Stimulated activated CD4-positive, alpha-beta T cell treated with anti-CD3 and anti-CD28 coated beads, Interleukin-4, amount 100 ng/mL, for 4 hours (primary cell): ENCODE data around the gene LTBP1.
"Not testable (repeated sequence)": the region's sequence is repeated elsewhere in the genome, so short reads cannot be mapped to it uniquely, and the experiment has no call there.

Experiments
- DNase-seq, 2 experiments: peaks; one replicate each; pipeline ENCODE4 v3.0.0-alpha.2; 2020

LTBP1 gene

GRCh38 chr2:33158482-33159003, 211.8 kb downstream of the LTBP1 start:
- DNase-seq: no peak

GRCh38 chr2:33160191-33160590, 213.4 kb downstream of the LTBP1 start:
- no peak for DNase-seq

- DNase-seq: no peak
Measured at GRCh38 chr2:33166287-33166881, 219.6 kb downstream of the LTBP1 start.

GRCh38 chr2:33167622-33168245, 221.0 kb downstream of the LTBP1 start:
- no peak for DNase-seq

GRCh38 chr2:33168425-33168824, 221.7 kb downstream of the LTBP1 start:
- DNase-seq: no peak

GRCh38 chr2:33168922-33169321, 222.2 kb downstream of the LTBP1 start:
- no peak for DNase-seq

GRCh38 chr2:33170251-33170650, 223.5 kb downstream of the LTBP1 start:
- not testable (repeated sequence) for DNase-seq

- DNase-seq: no peak
Measured at GRCh38 chr2:33177627-33178026, 230.9 kb downstream of the LTBP1 start.

- DNase-seq: no peak
Measured at GRCh38 chr2:33178209-33178608, 231.5 kb downstream of the LTBP1 start.

GRCh38 chr2:33180915-33181314, 234.2 kb downstream of the LTBP1 start:
- DNase-seq: no peak

GRCh38 chr2:33181466-33181865, 234.7 kb downstream of the LTBP1 start:
- DNase-seq: no peak

- no peak for DNase-seq
Measured at GRCh38 chr2:33184041-33184440, 237.3 kb downstream of the LTBP1 start.

GRCh38 chr2:33186937-33187336, 240.2 kb downstream of the LTBP1 start:
- no peak for DNase-seq

- DNase-seq: no peak
Measured at GRCh38 chr2:33188799-33189198, 242.0 kb downstream of the LTBP1 start.

- no peak for DNase-seq
Measured at GRCh38 chr2:33190393-33190937, 243.7 kb downstream of the LTBP1 start.

- no peak for DNase-seq
Measured at GRCh38 chr2:33195891-33196290, 249.1 kb downstream of the LTBP1 start.

- DNase-seq: no peak
Measured at GRCh38 chr2:33196700-33197099, 249.9 kb downstream of the LTBP1 start.

- DNase-seq: no peak
Measured at GRCh38 chr2:33197198-33197938, 250.6 kb downstream of the LTBP1 start.

GRCh38 chr2:33202641-33203522, 256.1 kb downstream of the LTBP1 start:
- DNase-seq: no peak

GRCh38 chr2:33204945-33205344, 258.2 kb downstream of the LTBP1 start:
- DNase-seq: no peak

- DNase-seq: no peak
Measured at GRCh38 chr2:33205693-33206434, 259.1 kb downstream of the LTBP1 start.
